GM19025 (cell line): ENCODE measurements around the gene CDH13.

ENCODE experiments used
- ATAC-seq: cut with Tn5 transposase; IDR thresholded peaks from one replicate; pipeline ENCODE4 v1.9.1; 2021; ENCODE audit warnings: mild to moderate bottlenecking, low read depth, moderate library complexity; ENCODE audit not compliant: unreplicated experiment

CDH13 gene

GRCh38 chr16:83609178-83609577 is 982.4 kb downstream of the CDH13 start:
- no peak for ATAC-seq

GRCh38 chr16:83615141-83615952 is 988.6 kb downstream of the CDH13 start:
- no peak for ATAC-seq

- ATAC-seq, result no peak
Measured at GRCh38 chr16:83615953-83616350, 989.2 kb downstream of the CDH13 start.

DNA sequence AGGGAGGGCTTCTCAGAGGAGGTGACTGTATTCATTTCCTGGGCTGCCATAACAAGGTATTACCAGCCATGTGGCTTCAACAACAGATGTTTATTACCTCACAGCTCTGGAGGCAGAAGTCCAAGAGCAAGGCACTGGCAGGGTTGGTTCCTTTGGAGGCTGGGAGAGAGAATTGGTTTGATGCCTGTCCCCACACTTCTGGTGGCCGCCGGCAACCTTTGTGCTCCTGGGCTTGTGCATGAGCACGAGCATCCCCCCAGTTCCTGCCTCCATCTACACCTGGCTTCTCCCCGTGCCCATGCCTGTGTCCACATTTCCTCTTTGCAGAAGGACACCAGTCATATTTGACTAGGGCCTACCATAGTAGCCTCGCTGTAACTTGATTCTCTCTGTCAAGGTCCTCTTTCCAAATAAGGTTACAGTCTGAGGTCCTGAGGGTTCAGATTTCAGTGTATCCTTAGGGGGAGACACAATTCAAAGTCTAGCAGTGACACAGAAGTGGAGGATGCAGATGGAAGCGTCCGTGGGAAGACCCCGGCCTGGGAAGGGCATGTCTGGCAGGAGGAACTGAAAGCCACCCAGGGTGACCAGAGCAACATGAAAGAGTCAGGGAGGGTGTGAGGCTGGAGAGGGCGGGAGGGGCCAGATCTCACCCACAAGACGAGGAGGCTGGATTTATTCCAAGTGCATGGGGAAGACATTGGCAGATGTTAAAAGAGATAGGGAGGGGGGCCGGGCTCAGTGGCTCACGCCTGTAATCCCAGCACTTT is 992.8 kb downstream of the CDH13 start:
- no peak for ATAC-seq

DNA sequence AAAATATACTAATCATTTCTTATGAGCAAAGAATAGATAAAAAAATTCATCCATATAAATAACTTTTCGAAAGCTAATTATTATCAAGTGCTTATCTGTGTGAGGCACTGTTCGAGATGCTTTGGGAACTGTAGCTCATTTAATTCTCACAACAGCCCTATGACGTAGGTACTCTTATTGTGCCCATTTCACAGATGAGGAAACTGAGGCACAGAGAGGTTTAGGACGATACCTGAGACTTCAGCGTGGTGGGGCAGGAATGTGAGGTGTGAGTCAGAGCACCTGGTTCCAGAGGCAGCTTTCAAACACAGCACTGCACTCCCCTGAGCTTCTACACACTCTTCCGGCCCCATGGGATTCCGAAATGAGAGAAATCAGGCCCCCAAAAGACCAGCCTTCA is 995.2 kb downstream of the CDH13 start:
- ATAC-seq, result no peak

GRCh38 chr16:83623091-83623730 is 996.4 kb downstream of the CDH13 start:
- no peak for ATAC-seq

DNA sequence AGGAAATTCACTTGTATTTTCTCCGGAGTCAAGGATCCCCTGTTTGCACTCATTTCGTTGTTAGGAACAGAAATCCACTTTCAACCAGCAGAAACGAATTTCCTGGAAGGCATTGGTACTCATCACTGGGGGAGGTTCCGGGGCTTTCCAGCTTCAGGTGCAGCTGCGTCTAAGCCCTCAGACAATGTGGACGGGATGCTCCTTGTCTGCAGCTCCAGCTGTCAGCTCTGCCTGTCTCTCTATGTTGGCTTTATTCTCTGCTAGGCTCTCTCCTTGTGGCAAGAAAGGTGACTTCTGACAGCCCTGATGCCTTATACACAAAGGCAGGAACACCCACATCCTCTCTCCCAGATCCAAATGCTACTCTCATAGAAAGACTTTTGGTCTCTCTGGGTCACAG is 997.1 kb downstream of the CDH13 start:
- no peak for ATAC-seq

DNA sequence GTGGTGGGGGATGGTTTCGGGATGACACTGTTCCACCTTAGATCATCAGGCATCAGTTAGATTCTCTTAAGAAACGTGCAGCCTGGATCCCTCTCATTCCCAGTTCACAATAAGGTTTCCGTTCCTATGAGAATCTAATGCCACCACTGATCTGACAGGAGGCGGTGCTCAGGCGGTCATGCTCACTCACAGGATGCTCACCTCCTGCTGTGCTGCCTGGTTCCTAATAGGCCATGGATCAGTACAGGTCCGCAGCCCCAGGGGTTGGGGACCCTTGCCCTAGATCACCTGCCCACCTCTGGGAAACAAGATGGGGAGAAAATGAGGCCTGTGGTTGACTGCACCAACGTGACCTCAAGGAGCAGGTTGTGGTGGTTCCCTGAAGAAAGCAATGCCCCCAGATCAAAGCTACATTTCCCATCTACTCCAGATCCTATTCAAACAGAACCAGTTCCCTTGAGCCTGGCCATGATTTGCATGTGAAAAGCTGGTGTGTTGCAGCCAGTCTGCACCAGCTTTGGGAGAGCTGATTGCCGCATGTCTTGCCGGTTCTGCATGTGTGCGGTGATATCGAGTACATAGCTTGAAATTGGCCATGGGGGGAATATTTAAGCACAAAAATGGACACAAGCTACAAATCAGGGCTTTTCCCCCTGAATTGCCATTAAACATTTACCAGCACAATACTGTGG is 997.8 kb downstream of the CDH13 start:
- ATAC-seq, result no peak

DNA sequence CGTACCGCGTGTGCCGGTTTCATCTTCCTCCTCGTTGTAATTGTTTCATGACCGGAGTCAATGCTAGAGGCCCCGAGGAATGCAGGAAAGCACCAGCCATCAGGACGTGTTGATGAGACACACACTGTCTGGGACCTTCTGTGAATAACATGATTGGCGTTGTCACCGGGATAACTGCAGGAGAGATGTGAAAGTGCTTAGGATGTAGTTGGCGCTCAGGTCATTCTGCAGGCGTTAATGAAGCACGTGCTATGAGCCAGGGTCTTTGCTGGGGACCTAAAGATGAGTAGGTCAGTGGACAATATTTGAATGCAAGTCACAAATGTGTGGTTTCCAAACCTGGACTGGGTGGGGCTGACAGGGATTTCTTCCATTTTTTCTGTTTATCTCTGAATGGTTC is 999.4 kb downstream of the CDH13 start:
- ATAC-seq, result no peak

GRCh38 chr16:83626676-83627075 is 999.9 kb downstream of the CDH13 start:
- no peak for ATAC-seq

GRCh38 chr16:83627996-83628395 is 1001.2 kb downstream of the CDH13 start:
- no peak for ATAC-seq

DNA sequence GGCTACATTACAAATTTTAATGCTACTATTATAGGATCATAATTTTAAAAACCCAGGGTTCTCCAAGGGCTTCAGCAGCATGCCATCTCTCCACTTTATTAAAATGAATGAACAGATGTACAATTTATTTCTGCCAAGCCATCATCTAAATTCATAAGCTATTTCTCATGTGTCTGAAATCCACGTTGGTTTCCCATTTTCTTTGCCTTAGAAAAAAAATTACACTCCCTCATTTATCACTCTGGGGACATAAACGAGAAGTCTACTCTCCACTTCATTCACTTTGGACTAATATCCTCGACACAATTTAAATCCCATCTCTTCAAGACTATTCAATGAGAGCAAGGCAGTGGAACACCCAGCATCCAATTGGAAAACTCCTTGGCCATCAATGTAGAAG is 1002.7 kb downstream of the CDH13 start:
- ATAC-seq, result no peak

- ATAC-seq, result no peak
Measured at GRCh38 chr16:83629836-83630235, 1003.1 kb downstream of the CDH13 start.

- no peak for ATAC-seq
Measured at GRCh38 chr16:83630979-83631378, 1004.2 kb downstream of the CDH13 start.

- ATAC-seq, result no peak
Measured at GRCh38 chr16:83633286-83633685, 1006.5 kb downstream of the CDH13 start.

GRCh38 chr16:83648347-83648746 is 1021.6 kb downstream of the CDH13 start:
- no peak for ATAC-seq

DNA sequence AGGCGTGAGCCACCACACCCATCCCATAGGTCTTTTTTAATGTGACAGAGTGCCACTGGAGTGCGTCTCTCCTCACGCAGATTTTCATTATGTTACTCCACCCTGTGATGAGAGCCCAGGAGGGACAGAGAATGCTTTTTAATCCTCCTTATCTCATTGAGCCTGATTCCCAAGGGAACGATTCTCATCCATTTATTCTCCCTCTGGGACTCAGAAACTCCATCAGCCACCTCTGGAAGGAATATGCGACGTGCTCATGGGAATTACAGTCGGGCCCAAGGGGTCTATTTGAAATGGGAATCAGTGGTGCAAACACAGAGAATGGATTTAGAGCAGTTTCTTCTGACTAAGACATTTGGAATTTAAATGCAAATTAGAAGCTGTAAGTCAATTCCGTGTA is 1025.1 kb downstream of the CDH13 start:
- no peak for ATAC-seq

DNA sequence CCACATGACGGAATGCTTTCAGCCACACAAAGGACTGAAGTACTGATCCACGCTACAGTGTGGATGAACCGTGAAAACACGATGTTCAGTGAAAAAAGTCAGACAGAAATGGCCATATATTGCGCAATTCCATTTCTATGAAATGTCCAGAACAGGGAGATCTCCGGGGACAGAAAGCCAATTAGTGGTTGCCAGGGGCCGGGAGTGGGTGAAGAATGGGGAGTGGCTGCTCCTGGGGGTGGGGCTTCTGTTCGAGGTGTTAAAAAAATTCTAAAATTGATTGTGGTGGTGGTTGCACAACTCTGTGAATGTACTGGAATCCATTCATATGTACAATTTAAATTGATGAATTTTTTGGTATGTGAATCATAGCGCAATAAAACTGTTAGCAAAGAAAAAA is 1026.2 kb downstream of the CDH13 start:
- no peak for ATAC-seq

DNA sequence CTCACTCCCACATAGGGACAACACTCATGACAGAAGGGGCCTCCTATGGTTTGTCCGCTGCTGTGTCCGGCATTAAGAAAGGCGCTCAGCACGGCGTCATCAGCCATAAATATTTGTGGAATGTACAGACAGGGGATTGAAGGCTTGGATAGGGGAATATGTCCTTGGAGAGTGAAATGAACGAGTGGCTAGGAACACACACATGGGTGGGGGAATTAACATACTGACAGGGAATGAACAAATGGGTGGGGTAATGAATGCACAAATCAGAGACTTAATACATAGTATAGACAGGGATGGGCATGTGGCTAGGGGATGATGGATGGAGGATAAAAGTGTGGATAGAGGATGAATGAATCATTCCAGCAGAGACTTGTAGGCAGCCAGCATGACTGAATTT is 1027.0 kb downstream of the CDH13 start:
- no peak for ATAC-seq

- no peak for ATAC-seq
Measured at GRCh38 chr16:83660282-83660681, 1033.5 kb downstream of the CDH13 start.

- ATAC-seq, result no peak
Measured at GRCh38 chr16:83661656-83662055, 1034.9 kb downstream of the CDH13 start.
